MM.1S (cell line): ENCODE results near the gene CFAP46.

Experiments used
- DNase-seq: peaks from one replicate; pipeline ENCODE4 v3.0.0-alpha.2; 2015
- H2AFZ ChIP-seq: fragments of 300-600 bp; sonication (generic); 2 replicates; pipeline ENCODE4 v1.6.0; 2016; ENCODE audit warnings: antibody characterized with exemption, low read length
- H3F3A ChIP-seq: fragments of 300-600 bp; sonication (generic); 2 replicates; pipeline ENCODE4 v1.6.1; 2016; ENCODE audit warnings: mild to moderate bottlenecking, antibody characterized with exemption, low read length, moderate library complexity, mixed read lengths; ENCODE audit not compliant: insufficient read depth
- H3K27ac ChIP-seq: fragments of 300-600 bp; sonication (generic); 2 replicates; pipeline ENCODE4 v1.5.1; 2016; ENCODE audit warnings: mild to moderate bottlenecking, low read length
- H3K27me3 ChIP-seq: fragments of 300-600 bp; sonication (generic); replicated peaks from 2 replicates; pipeline ENCODE4 v1.6.0; 2016; ENCODE audit warnings: low read length; ENCODE audit not compliant: insufficient read depth
- H3K36me3 ChIP-seq: fragments of 300-600 bp; sonication (generic); replicated peaks from 2 replicates; pipeline ENCODE4 v1.6.1; 2016; ENCODE audit warnings: mild to moderate bottlenecking, low read length, mixed read lengths; ENCODE audit not compliant: insufficient read depth
- H3K4me1 ChIP-seq: fragments of 300-600 bp; sonication (generic); 2 replicates; pipeline ENCODE4 v1.6.1; 2016; ENCODE audit warnings: low read length, mixed read lengths
- H3K4me2 ChIP-seq: fragments of 300-600 bp; sonication (generic); 2 replicates; pipeline ENCODE4 v1.6.0; 2016; ENCODE audit warnings: low read depth, low read length
- H3K4me3 ChIP-seq: fragments of 300-600 bp; sonication (generic); 2 replicates; pipeline ENCODE4 v1.5.1; 2016; ENCODE audit warnings: low read length, mixed read lengths
- H3K79me2 ChIP-seq: fragments of 300-600 bp; sonication (generic); 2 replicates; pipeline ENCODE4 v1.6.1; 2016; ENCODE audit warnings: mixed run types, low read length, mixed read lengths
- H3K9ac ChIP-seq: fragments of 300-600 bp; sonication (generic); 2 replicates; pipeline ENCODE4 v1.6.1; 2016; ENCODE audit warnings: low read length, mixed read lengths
- H3K9me2 ChIP-seq: fragments of 300-600 bp; sonication (generic); replicated peaks from 2 replicates; pipeline ENCODE4 v1.6.1; 2016; ENCODE audit warnings: mild to moderate bottlenecking, low read length, mixed read lengths; ENCODE audit not compliant: insufficient read depth
- H3K9me3 ChIP-seq: fragments of 300-600 bp; sonication (generic); replicated peaks from 2 replicates; pipeline ENCODE4 v1.6.1; 2016; ENCODE audit warnings: mild to moderate bottlenecking, low read length, mixed read lengths; ENCODE audit not compliant: insufficient read depth
- H4K20me1 ChIP-seq: fragments of 300-600 bp; sonication (generic); 2 replicates; pipeline ENCODE4 v1.6.1; 2016; ENCODE audit warnings: mild to moderate bottlenecking, low read length, moderate library complexity, mixed read lengths; ENCODE audit not compliant: insufficient read depth
- EZH2 ChIP-seq: fragments of 300-600 bp; sonication (generic); optimal IDR thresholded peaks from 2 replicates; pipeline ENCODE3; 2017; ENCODE audit warnings: low read depth, mild to moderate bottlenecking, antibody characterized with exemption, low read length, mixed read lengths
- EZH2phosphoT487 ChIP-seq: fragments of 300-600 bp; sonication (generic); IDR thresholded peaks from 2 replicates; pipeline ENCODE4 v1.6.1; 2018; ENCODE audit warnings: antibody characterized with exemption, low read length
- TF ChIP-seq, protein P1 (sequence below): fragments of 300-600 bp; sonication (generic); IDR thresholded peaks from 2 replicates; pipeline ENCODE4 v1.5.1; 2016; ENCODE audit warnings: antibody characterized with exemption, low read length, mixed read lengths

Gene CFAP46

DNA sequence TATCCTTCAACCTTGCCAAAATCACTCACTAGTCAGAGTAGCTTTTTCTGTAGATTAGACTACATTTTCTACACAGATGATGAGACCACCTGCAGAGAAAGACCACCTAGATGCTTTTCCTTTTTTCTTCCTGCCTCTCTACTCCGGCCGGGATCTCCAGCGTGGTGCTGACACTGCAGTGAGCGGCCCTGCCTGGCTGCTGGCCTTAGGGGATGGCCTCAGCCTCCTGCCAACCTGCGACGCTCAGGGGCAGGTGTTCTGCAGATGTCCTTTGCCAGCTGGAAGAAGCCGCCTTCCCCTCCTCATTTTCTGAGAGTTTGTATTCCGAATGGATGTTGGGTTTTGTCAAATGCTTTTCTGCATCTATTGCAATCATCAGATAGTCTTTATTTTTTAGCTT is 113.0 kb downstream of the CFAP46 start:
- H3K9me3 ChIP-seq = no peaks in the 10 kb centered on the region
- H3K4me3 ChIP-seq = no peak overlapping the region
- H2AFZ ChIP-seq = no peak overlapping the region
- H3K9me2 ChIP-seq = no peaks in the 10 kb centered on the region
- no peak overlapping the region for H3K9ac ChIP-seq
- TF ChIP-seq, protein P1, sequence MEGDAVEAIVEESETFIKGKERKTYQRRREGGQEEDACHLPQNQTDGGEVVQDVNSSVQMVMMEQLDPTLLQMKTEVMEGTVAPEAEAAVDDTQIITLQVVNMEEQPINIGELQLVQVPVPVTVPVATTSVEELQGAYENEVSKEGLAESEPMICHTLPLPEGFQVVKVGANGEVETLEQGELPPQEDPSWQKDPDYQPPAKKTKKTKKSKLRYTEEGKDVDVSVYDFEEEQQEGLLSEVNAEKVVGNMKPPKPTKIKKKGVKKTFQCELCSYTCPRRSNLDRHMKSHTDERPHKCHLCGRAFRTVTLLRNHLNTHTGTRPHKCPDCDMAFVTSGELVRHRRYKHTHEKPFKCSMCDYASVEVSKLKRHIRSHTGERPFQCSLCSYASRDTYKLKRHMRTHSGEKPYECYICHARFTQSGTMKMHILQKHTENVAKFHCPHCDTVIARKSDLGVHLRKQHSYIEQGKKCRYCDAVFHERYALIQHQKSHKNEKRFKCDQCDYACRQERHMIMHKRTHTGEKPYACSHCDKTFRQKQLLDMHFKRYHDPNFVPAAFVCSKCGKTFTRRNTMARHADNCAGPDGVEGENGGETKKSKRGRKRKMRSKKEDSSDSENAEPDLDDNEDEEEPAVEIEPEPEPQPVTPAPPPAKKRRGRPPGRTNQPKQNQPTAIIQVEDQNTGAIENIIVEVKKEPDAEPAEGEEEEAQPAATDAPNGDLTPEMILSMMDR = no peak
- H3K27ac ChIP-seq = no peak overlapping the region
- H3K27me3 ChIP-seq = peaks cover 33% of the 10 kb centered on the region
- no peaks in the 10 kb centered on the region for H4K20me1 ChIP-seq
- no peak overlapping the region for H3K4me2 ChIP-seq
- no peaks in the 10 kb centered on the region for H3K79me2 ChIP-seq
- no peaks in the 10 kb centered on the region for H3K4me1 ChIP-seq
- H3K36me3 ChIP-seq = no peaks in the 10 kb centered on the region
- no peaks in the 10 kb centered on the region for H3F3A ChIP-seq
- DNase-seq = no peak

DNA sequence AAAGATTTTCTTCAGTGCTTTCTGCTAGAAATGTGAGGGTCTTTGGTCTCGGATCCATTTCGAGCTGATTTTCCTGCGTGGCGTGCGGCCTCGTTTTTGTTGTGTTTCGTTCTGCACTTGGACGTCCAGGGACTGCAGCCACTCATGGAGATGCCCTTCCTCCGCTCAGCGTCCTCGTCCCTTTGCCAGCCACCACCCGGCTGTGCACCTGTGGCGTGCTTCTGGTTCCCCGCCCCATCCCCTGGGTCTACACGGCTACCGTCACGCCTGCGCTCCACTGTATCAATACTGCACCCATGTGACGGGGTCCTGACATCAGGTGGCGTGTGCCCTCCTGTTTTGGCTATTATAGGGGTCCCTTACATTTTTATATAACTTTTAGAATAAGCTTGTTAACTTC is 113.7 kb downstream of the CFAP46 start:
- no peak overlapping the region for H3K4me2 ChIP-seq
- no peaks in the 10 kb centered on the region for H3K4me1 ChIP-seq
- no peaks in the 10 kb centered on the region for H3F3A ChIP-seq
- no peak overlapping the region for H3K9ac ChIP-seq
- H4K20me1 ChIP-seq = no peaks in the 10 kb centered on the region
- H2AFZ ChIP-seq = no peak overlapping the region
- no peak overlapping the region for H3K27ac ChIP-seq
- no peaks in the 10 kb centered on the region for H3K9me3 ChIP-seq
- no peaks in the 10 kb centered on the region for H3K9me2 ChIP-seq
- H3K36me3 ChIP-seq = no peaks in the 10 kb centered on the region
- no peaks in the 10 kb centered on the region for H3K79me2 ChIP-seq
- TF ChIP-seq EZH2 (no peak), EZH2phosphoT487 (no peak)
- TF ChIP-seq, protein P1 = no peak
- no peak overlapping the region for H3K4me3 ChIP-seq
- peaks cover 33% of the 10 kb centered on the region for H3K27me3 ChIP-seq
- DNase-seq = no peak

DNA sequence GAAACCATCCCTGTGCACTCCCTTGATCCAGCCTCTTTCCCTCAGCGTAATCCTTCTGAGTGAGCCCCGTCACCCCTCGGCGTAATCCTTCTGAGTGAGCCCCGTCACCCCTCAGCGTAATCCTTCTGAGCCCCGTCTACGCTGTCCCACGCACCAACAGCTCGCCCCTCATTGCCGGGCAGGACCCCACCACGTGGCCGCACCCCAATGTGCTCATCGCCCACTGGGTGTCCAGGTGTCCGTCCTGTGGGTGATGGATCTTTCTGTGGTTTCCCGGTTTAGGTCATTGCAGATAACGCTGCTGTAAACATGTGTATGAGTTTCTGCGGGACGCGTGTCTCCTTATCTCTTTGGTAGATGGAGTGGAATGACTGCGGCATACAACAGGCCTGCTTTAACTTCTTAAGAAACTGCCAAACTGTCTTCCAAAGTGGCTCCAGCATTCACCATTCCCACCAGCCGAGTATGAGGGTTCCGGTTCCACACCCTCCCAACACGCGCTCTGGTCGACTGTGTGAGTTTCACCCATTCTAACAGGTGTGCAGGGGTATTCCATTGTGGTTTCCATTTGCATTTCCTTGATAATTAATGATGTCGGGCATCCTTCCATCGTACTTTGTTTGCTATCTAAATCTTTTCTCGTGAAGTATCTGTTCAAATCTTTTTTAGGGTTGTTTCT is 114.4 kb downstream of the CFAP46 start:
- H3K36me3 ChIP-seq = no peaks in the 10 kb centered on the region
- H2AFZ ChIP-seq = no peak overlapping the region
- H3K9me3 ChIP-seq = no peaks in the 10 kb centered on the region
- H3F3A ChIP-seq = no peaks in the 10 kb centered on the region
- no peak for TF ChIP-seq EZH2phosphoT487
- TF ChIP-seq, protein P1 = no peak
- no peak for TF ChIP-seq EZH2
- no peak for DNase-seq
- H3K4me3 ChIP-seq = no peak overlapping the region
- no peaks in the 10 kb centered on the region for H3K4me1 ChIP-seq
- no peaks in the 10 kb centered on the region for H4K20me1 ChIP-seq
- H3K27me3 ChIP-seq = peaks cover 33% of the 10 kb centered on the region
- no peaks in the 10 kb centered on the region for H3K79me2 ChIP-seq
- H3K27ac ChIP-seq = no peak overlapping the region
- no peak overlapping the region for H3K4me2 ChIP-seq
- no peaks in the 10 kb centered on the region for H3K9me2 ChIP-seq
- H3K9ac ChIP-seq = no peak overlapping the region
